Measurements from ENCODE around the gene COQ8A.

The COQ8A gene

GRCh38 chr1:227003165-227003564, 63.1 kb downstream of the COQ8A start:
- DNase-seq (ENCODE audit: low read depth in 2 of 2, low spot score in 1 of 2), result no peak

DNA sequence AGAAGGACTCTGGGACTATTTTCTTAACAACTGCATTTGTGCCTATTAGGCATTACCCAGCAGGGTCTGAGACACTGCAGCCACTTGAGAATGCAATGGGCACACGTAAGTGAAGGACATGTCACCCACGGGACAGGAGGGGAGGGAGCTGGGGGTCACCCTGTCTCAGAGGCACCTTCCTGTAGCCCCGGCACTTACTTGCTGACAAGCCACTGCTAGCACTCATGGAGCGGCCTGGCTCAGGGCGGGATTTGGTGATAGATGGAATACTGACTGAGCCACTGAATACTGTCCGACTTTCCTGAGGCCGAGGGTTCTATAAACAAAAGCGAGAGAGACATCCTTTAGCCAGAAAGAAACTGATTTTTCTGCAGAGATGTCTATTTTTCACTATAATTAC, 64.7 kb downstream of the COQ8A start:
- DNase-seq (ENCODE audit: low read depth in 2 of 2, low spot score in 1 of 2), result no peak

GRCh38 chr1:227006226-227006796, 66.2 kb downstream of the COQ8A start:
- DNase-seq (ENCODE audit: low read depth in 2 of 2, low spot score in 1 of 2), result no peak

DNA sequence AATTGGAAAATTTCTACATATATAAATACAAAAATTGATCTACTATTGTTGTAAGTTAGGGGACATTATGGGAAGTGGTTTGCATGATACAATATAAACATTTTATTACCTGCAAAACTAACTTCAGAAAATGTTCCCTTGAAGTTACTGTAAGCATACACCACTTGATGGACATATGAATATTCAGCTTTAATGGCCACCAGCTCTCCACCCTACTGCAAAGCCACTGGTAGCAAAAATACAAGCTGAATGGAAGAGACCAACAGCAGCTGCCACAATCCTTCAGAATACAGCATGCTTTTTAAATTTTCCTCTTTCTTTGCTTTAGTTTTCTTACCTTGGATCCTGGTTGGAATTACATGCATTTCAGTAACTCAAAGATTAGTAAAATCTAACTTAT, 69.8 kb downstream of the COQ8A start:
- no peak for DNase-seq (ENCODE audit: low read depth in 2 of 2, low spot score in 1 of 2)

DNA sequence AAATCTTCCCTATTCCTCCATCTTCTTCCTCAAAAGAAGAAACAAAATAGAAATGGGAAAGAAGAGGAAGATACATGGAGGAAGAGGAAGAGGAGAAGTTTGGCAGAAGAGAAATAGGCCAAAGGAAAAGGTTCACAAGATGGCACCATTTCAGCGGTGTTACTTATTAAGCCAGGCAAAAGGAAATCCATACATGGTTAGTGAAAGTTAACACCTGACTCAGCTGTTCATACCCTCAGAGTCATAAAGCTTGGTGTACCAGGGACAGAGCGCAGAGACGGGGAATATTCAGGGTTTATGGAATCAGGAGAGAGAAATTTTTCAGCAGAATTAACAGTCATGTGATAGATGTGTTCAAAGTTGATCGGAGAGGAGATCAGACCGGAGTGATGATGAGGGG, 70.6 kb downstream of the COQ8A start:
- no peak for DNase-seq (ENCODE audit: low read depth in 2 of 2, low spot score in 1 of 2)

DNA sequence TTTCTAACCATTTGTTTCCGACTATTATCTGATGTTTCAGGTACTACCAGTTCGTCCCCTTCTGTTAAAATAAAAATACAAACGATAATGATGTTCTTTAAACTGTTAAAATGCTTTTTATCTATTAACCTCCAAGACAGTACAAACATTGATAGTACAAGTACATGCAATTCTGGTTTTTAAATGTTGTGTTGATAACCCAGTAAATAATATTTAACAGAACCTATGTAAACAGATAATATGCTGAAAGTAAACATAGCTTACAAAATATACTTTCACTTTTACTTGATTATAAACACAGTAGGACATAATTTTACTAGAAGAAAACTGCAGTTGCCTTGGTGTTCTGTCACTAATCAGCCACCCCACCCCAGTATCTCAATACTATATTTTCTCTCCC, 76.9 kb downstream of the COQ8A start:
- no peak for DNase-seq (ENCODE audit: low read depth in 2 of 2, low spot score in 1 of 2)

GRCh38 chr1:227032396-227032795, 92.3 kb downstream of the COQ8A start:
- no peak for DNase-seq (ENCODE audit: low read depth in 2 of 2, low spot score in 1 of 2)

DNA sequence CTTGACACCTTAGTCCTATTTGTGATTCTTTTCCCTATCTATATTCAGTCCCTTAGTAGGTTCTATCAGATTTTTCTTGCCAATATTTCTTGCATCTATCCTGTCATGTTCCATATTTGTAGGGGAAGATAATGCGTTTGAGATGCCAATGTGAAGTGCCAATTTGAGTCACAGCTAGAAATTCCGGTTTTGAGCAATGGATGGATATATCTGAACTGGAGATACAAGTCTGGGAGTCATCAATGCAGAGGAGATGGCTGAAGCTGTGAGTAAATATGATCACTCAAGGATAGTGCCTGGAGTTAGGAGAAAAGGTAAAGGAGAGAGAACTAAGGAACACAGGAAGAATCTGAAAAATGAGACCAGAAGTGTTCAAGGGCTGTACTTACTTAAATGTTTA, 93.8 kb downstream of the COQ8A start:
- no peak for DNase-seq (ENCODE audit: low read depth in 2 of 2, low spot score in 1 of 2)

- no peak for DNase-seq (ENCODE audit: low read depth in 2 of 2, low spot score in 1 of 2)
Measured at GRCh38 chr1:227035316-227035715, 95.2 kb downstream of the COQ8A start.

- no peak for DNase-seq (ENCODE audit: low read depth in 2 of 2, low spot score in 1 of 2)
Measured at GRCh38 chr1:227037121-227037520, 97.0 kb downstream of the COQ8A start.
